HUES64 (cell line): Measurements from ENCODE around the gene NXPE3.

ENCODE experiments used
- H3K27ac ChIP-seq: 2 replicates; pipeline ENCODE4 v1.7.0; 2013; ENCODE audit warnings: low read depth, low read length, inconsistent platforms
- H3K27me3 ChIP-seq: 2 replicates; pipeline ENCODE4 v1.6.1; 2013; ENCODE audit warnings: mild to moderate bottlenecking, low read length; ENCODE audit not compliant: insufficient read depth
- H3K36me3 ChIP-seq: 2 replicates; pipeline ENCODE4 v1.6.1; 2013; ENCODE audit warnings: mild to moderate bottlenecking, low read length; ENCODE audit not compliant: insufficient read depth
- H3K4me1 ChIP-seq: 2 replicates; pipeline ENCODE4 v1.6.1; 2013; ENCODE audit warnings: mild to moderate bottlenecking, low read length, moderate library complexity; ENCODE audit not compliant: insufficient read depth
- H3K4me3 ChIP-seq: 2 replicates; pipeline ENCODE4 v1.5.1; 2013; ENCODE audit warnings: mild to moderate bottlenecking, low read length, moderate library complexity
- H3K9ac ChIP-seq: 2 replicates; pipeline ENCODE4 v1.6.1; 2013; ENCODE audit warnings: mild to moderate bottlenecking, low read depth, low read length
- H3K9me3 ChIP-seq: 2 replicates; pipeline ENCODE4 v1.6.1; 2013; ENCODE audit warnings: low read depth, low read length; ENCODE audit not compliant: insufficient read depth
- WGBS: fragments of 150-250, 120-280 bp; methylation state at CpG from one replicate; pipeline ENCODE4 v1.1.7; 2013; ENCODE audit warnings: missing lambda C conversion rate; 5-methylcytosine and 5-hydroxymethylcytosine counted together

Gene NXPE3

GRCh38 chr3:101867511-101867910 lies 88.5 kb downstream of the NXPE3 start:
- H3K4me3 ChIP-seq: no peak overlapping the region
- H3K27me3 ChIP-seq: no peaks in the 10 kb centered on the region
- no peaks in the 10 kb centered on the region for H3K36me3 ChIP-seq
- H3K27ac ChIP-seq: no peak overlapping the region
- no peaks in the 10 kb centered on the region for H3K4me1 ChIP-seq
- H3K9me3 ChIP-seq: no peaks in the 10 kb centered on the region
- H3K9ac ChIP-seq: no peak overlapping the region

GRCh38 chr3:101867996-101868395 lies 89.0 kb downstream of the NXPE3 start:
- Histone ChIP-seq H3K4me1 (no peaks in the 10 kb centered on the region), H3K36me3 (no peaks in the 10 kb centered on the region), H3K27ac (no peak overlapping the region), H3K9ac (no peak overlapping the region), H3K27me3 (no peaks in the 10 kb centered on the region), H3K9me3 (no peaks in the 10 kb centered on the region), H3K4me3 (no peak overlapping the region)
- 88% methylated on average over 1 of the region's 2 CpGs for WGBS

- Histone ChIP-seq H3K4me1 (no peaks in the 10 kb centered on the region), H3K9me3 (no peaks in the 10 kb centered on the region), H3K36me3 (no peaks in the 10 kb centered on the region), H3K4me3 (no peak overlapping the region), H3K27ac (no peak overlapping the region), H3K27me3 (no peaks in the 10 kb centered on the region), H3K9ac (no peak overlapping the region)
- 91% methylated on average over 12 of the region's 12 CpGs for WGBS
These were observed 89.8 kb downstream of the NXPE3 start for GRCh38 chr3:101868534-101869464.

GRCh38 chr3:101870138-101870537 lies 91.1 kb downstream of the NXPE3 start:
- no peaks in the 10 kb centered on the region for H3K9me3 ChIP-seq
- no peak overlapping the region for H3K27ac ChIP-seq
- no peak overlapping the region for H3K4me3 ChIP-seq
- 95% methylated on average over 5 of the region's 5 CpGs for WGBS
- H3K27me3 ChIP-seq: no peaks in the 10 kb centered on the region
- no peaks in the 10 kb centered on the region for H3K4me1 ChIP-seq
- H3K36me3 ChIP-seq: no peaks in the 10 kb centered on the region
- H3K9ac ChIP-seq: no peak overlapping the region

GRCh38 chr3:101873619-101874018 lies 94.6 kb downstream of the NXPE3 start:
- H3K4me1 ChIP-seq: no peaks in the 10 kb centered on the region
- no peaks in the 10 kb centered on the region for H3K9me3 ChIP-seq
- no peak overlapping the region for H3K27ac ChIP-seq
- no peak overlapping the region for H3K4me3 ChIP-seq
- WGBS: 100% methylated on average over 1 of the region's 2 CpGs
- H3K36me3 ChIP-seq: no peaks in the 10 kb centered on the region
- H3K27me3 ChIP-seq: no peaks in the 10 kb centered on the region
- H3K9ac ChIP-seq: no peak overlapping the region

- Histone ChIP-seq H3K27ac (no peak overlapping the region), H3K27me3 (no peaks in the 10 kb centered on the region), H3K36me3 (no peaks in the 10 kb centered on the region), H3K4me1 (no peaks in the 10 kb centered on the region), H3K9me3 (no peaks in the 10 kb centered on the region), H3K9ac (no peak overlapping the region), H3K4me3 (no peak overlapping the region)
- WGBS: 88% methylated on average over 8 of the region's 8 CpGs
These were observed 97.1 kb downstream of the NXPE3 start for GRCh38 chr3:101876142-101876541.
